ENCODE measurements around the gene S1PR1.
"Not testable (repeated sequence)": the region's sequence is repeated elsewhere in the genome, so short reads cannot be mapped to it uniquely, and the experiment has no call there.

Gene S1PR1

DNA sequence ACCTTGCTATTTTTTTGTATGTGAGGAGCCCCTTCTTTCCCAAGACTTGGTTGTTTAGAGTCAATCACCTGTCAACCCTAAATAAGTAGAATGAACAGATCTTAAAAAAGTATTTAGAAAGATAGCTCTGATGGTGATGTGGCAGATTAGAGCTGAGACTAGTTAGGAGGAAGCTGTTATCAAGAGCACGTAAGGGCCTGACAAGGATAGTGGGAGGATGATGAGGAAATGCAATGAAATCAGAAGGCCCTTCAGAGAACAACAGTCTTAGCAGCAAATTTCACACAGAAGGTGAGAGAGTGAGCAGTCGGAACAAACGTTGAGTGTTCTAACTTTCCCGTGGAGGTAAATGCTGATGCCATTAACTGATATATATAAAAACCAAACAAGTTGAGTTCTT is 15.9 kb upstream of the S1PR1 start:
- no peak for DNase-seq

DNA sequence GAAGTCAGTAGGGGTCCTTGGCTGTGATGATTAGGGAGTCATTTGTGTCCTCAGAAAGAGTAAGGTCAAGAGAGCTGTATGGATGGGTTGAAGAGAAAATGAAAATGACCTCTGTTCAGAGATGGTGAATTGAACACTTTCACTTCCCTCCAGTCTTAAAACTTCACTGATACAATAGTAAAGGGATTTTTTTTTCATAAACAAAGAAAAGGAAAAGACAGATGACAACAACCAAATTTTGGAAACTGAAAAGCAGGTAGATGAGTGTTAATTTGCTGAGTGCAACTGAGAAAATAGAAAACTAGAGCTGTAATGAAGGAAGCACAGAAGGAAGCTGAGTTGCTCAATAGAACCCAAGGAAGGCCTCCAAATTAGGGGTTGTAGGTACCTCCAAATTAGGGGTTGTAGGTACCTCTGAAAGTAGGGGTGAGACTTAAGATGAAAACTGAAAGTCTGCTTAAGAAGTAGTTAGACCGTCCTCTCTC is 14.8 kb upstream of the S1PR1 start:
- no peak for DNase-seq

DNA sequence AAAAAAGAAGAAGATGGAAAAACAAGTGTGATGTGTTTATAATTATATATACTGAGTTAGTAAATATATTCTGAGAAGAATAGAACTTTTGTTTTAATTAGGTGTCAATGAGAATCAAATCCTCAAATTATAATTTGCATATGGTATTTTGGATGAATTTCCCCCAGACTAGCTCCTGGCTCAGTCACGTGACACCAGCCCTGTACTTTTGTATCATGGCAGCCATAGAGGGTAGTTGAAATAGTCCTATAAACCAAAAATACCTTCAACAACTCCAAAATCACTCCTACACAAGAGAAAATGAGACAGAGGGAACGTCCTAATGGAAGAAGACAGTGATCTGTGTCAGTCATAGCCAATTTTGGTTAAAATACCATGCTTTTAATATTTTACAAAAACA is 9.0 kb upstream of the S1PR1 start:
- DNase-seq = no peak

DNA sequence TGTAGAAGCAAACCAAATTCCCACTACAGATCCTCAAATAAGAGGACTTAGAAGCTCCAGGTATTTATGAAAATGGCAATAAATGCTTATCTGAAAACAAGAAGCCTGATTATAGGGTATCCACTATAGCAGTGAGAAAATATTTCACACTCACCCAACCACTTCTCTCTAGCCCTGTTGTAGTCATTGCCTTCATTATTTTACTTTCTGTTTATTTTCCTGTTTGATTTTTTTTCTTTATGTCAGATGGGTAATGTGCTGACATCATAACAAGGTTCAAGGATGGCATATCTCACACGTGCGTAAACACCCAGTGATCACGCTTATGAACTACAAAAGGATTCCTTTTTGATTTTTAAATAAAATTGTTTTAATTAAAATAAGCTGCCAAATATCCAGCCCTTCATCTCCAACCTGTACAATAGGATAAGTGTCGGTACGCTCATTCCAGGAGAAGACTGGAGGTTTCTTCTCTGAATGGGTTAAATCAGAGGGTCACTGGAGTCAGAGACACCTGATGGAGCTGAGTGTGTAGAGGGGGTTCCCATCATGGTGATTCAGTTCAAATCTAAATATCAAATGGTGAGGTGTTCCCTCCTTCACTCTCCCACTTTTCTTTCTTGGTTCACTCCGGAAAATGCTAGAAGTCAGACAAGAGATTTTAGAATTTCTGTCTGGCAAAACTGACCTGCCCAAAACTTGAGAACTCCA is 8.2 kb upstream of the S1PR1 start:
- no peak for DNase-seq

DNA sequence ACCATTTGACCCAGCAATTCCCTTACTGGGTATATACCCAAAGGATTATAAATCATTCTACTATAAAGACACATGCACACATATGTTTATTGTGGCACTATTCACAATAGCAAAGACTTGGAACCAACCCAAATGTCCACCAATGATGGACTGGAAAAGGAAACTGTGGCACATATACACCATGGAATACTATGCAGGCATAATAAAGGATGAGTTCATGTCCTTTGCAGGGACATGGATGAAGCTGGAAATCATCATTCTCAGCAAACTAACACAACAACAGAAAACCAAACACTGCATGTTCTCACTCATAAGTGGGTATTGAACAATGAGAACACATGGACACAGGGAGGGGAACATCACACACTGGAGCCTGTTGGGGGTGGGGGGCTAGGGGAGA is 4.6 kb upstream of the S1PR1 start:
- not testable (repeated sequence) for DNase-seq

DNA sequence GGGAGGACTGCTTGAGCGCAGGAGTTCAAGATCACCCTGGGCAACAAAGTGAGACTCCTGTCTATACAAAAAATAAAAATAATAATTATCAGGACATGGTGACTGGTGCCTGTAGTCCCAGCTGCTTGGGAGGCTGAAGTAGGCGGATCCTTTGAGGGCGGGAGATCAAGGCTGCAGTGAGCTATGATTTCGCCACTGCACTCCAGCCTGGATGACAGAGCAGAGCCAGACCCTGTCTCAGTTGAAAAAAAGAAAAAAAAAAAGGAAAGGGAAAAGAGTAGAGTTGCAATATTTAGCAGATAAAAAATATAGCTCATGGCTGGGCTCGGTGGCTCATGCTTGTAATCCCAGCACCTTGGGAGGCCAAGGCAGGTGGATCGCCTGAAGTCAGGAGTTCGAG is 3.3 kb upstream of the S1PR1 start:
- DNase-seq = no peak

DNA sequence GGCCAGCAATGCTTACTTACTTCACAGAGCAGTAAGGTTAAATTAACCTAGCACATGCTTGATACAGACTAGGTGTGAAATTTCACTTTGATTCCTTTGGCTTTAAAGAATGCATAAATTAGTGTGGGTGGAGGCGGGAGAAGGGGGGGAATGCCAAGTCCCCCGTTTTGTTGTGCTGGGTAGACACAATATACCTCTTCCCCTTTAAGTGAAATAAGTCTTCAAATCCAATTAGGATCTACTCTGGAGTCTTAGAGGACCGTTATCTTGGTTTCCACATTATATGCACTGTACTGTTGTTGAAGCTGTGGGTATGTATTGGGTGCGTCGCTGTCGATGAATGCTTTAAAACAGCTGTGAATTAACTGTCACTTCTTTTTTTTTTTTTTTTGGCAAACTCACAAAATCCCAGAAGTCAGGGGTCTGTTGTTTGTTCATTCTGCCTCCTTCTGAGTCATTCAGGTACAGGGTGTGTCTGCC is 1.6 kb upstream of the S1PR1 start:
- DNase-seq = no peak

DNA sequence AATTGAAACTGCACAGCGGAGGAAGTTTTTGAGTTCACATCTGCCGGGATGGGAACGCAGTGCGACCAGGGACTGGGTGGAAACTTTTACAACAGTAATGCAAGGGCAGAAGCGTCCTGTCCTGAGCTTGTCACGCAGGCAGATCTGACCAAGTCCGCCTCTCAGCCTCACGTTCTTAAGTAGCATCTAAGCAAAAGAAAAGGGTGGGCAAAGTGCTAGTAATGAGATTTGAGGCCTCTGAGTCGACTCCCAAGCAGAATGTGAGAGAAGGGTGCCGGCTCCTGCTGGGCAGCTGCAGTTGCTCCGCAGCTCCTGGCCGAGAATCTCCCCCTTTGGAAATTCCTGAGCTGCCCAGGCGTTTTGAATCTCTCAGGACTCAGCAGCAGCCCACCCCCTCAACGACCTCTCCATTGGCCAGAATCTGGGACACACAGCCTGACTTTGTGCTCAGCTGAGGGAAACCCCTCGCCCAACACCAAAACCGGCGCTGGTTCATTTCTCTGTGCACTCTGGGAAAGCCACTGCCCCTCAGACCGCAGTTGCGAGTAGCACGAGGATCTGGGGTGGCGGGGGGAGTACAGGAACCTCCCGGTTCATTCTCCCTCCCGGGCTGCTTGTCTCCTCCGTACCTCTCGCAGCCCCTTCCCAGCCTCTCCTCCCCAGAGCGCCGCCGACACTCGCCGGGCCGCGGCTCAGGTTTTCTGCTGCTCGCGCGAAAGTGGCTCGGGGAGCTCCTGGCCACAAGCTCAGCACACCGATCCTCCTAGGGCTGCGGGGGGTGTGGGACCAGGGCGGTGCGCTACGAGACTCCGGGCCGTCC is 913 bp upstream of the S1PR1 start:
- DNase-seq = peak; percentile 46

DNA sequence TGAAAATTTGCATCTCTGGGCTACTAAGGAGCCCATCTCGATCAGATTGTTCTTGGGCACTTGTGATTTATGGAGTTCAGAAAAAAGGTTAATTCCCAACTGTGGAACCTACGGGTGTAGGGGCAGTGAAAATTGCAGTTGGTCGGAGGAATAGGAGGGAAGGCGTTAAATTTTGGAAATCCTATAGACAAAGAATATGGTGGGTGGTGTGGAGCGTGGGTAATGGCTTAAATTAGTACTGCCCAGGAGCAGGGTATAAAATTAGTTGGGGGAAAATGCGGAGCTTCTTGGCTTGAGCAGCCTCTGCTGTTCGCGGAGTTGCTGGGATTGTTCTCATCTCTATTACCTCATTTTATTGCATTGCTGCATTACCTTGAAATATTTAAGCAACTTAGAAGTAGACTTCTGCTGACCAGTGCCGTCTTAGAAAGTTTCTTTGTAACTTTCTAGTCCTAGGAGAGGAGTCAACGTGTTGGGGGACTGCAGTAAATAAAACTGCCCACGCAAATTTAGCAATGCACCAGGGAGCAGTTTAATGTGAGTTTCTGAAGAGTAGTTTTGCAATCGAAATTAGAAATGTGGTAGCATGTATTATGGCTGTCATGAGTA is 514 bp downstream of the S1PR1 start:
- no peak for DNase-seq

DNA sequence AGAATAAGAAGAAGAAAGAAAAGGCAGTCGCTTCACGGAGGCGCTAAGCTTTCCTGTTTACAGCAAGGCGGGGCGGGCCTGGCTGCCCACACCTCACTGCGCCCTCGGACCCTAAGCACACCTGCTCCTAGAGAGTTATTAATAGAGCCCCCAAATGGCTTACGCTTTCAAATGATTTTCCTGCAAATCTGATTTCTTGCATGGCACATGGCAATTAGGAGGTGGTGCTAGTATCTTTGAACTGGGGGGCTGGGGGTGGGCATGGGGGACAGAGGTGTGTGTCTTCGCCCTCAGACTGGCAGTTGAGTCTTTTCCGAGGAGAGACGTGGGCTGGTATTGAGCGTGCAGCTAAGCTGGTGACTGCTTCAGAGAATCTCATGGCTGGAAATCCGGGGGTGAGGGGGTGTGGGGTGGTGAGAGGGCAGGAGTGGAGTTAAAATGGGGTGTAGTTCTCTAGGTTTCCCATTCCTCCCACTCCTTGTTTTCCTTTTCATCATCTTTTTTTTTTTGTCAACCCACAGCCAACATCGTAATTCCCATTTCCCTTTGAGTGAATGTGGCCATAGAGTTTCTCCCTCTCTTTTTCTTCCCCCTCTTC is 1.3 kb downstream of the S1PR1 start:
- no peak for DNase-seq

DNA sequence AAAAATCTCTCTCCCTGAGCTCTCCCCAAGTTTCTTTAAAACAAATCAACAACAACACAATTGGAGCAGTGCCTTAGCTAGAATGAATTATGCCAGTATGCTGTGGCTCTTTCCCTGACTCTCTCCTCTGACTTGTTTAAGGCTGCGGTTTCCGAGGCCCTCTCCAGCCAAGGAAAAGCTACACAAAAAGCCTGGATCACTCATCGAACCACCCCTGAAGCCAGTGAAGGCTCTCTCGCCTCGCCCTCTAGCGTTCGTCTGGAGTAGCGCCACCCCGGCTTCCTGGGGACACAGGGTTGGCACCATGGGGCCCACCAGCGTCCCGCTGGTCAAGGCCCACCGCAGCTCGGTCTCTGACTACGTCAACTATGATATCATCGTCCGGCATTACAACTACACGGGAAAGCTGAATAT is 1.9 kb downstream of the S1PR1 start:
- DNase-seq = peak; percentile 44

DNA sequence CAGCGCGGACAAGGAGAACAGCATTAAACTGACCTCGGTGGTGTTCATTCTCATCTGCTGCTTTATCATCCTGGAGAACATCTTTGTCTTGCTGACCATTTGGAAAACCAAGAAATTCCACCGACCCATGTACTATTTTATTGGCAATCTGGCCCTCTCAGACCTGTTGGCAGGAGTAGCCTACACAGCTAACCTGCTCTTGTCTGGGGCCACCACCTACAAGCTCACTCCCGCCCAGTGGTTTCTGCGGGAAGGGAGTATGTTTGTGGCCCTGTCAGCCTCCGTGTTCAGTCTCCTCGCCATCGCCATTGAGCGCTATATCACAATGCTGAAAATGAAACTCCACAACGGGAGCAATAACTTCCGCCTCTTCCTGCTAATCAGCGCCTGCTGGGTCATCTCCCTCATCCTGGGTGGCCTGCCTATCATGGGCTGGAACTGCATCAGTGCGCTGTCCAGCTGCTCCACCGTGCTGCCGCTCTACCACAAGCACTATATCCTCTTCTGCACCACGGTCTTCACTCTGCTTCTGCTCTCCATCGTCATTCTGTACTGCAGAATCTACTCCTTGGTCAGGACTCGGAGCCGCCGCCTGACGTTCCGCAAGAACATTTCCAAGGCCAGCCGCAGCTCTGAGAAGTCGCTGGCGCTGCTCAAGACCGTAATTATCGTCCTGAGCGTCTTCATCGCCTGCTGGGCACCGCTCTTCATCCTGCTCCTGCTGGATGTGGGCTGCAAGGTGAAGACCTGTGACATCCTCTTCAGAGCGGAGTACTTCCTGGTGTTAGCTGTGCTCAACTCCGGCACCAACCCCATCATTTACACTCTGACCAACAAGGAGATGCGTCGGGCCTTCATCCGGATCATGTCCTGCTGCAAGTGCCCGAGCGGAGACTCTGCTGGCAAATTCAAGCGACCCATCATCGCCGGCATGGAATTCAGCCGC is 2.5 kb downstream of the S1PR1 start:
- DNase-seq = no peak

DNA sequence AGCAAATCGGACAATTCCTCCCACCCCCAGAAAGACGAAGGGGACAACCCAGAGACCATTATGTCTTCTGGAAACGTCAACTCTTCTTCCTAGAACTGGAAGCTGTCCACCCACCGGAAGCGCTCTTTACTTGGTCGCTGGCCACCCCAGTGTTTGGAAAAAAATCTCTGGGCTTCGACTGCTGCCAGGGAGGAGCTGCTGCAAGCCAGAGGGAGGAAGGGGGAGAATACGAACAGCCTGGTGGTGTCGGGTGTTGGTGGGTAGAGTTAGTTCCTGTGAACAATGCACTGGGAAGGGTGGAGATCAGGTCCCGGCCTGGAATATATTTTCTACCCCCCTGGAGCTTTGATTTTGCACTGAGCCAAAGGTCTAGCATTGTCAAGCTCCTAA is 3.2 kb downstream of the S1PR1 start:
- DNase-seq = no peak

DNA sequence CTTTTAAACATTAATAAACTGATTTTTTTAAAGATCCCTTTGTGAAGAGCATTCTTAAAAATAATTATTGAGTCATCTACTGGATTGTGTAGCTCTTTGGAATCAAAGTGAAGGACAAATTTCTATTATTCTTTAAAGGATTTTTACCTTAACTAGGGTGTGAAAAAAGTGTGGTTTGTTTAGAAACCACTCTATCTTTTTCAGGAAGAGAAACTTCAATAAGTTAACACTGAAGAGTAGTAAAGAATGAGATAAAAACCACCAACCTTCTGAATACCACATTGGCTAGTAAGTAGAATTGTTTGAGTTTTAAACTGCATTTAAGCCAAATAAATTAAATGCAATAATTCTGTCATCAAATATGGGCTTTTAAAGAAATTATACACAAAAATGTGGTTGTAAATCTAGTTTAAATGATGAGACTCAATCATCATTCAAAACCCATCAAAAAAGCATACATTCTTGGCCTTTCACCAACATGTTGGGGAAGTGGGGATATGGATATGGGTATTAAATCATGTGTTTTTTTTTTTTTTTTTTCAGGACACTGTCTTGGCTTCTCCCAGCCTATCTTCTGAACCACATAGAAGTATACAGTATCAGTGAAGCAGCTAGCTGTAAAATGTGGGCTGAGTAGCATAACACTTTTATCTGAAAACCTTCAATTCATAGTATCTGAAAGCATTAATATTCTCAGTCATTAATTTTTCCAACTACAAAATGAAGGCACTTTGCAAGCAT is 4.8 kb downstream of the S1PR1 start:
- DNase-seq = no peak

DNA sequence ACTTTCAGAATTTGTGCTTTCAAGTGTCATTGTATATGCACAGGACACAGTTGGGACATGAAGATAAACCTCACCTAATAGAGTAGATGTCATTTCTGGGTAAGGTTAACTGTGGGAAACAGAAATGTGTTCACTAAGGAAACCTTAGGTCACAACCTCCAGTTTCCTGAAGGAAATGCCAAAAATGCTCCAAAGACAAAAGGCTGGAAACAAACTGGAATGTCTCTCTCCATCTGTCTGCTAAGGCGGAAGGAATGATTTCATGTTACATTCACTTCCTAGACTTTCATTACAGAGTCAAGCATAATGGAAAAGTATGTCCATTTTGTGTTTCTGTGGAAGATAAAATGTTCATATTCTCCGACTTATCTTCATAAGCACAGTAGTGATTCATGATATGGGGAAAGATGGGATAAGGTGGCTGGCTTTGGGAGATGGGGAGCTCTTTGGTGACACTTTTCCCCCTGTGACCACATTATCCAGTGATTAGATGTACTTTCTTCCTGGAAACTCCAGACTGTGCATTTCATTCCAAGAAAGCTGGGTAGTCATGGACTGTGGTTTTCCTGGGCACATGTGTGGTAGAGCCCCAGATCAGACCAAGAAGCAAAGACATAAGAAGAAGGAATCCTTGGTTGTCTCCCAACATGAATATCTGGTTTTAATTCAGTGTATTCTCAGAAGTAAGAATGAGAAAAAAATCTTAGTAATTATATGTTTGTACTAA is 5.7 kb downstream of the S1PR1 start:
- DNase-seq = no peak

DNA sequence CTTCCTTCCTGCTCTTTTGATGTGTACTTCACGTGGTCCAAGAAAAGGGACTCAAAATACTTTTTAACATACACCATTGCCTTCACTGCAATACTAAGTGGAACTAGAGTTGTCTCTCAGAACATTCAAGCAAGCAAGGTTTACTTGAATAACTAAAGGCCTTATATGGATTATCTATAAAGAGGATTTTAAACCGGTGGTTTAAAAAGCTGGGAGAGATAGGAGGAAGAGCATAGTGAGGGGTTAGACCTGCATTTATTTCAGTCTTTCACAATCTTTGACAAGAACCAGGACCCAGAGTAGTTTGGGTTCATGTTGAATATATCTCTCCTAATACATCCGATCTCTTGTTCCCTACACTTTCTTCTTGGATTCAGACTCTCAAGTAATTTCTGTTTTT is 6.9 kb downstream of the S1PR1 start:
- no peak for DNase-seq

DNA sequence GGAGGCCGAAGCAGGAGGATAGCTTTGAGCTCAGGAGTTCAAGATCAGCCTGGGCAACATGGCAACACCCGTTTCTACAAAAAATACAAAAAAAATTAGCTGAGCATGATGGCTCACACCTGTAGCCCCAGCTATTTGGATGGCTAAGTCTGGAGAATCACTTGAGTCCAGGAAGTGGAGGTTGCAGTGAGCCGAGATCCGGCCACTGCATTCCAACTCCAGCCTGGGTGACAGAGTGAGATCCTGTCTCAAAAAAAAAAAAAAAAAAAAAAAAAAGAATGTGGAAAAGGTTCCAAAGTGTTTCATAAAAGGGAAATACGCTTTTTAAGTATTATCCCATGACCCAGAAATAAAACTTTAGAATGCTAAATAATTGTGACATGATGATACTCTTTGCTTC is 8.0 kb downstream of the S1PR1 start:
- DNase-seq = no peak

DNA sequence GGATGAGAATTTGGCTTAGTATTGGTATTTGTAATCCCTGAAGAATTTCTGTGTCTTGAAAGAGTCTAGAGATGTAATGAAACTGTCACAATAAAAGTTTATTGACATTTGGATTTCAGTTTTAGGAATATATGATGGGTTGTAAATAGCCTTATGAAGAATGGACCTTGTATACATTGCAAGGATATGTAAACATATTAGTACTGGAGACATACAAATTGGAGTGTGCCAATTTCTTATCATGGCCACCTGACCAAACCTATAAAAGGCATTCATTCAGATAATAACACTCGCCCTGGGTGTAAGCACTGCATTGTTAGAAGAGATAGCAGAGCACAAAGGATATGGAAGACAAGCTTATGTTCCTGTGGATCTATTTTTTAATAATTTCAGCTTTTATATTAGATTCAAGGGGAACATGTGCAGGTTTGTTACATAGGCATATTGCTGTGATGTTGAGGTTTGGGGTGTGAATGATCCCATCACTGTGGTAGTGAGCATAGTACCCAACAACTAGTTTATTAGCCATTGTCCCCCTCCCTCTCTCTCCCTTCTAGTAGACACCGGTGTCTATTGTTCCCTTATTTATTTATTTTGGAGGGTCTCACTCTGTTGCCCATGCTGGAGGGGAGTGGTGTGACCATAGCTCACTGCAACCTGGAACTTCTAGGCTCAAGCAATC is 8.6 kb downstream of the S1PR1 start:
- DNase-seq = no peak

DNA sequence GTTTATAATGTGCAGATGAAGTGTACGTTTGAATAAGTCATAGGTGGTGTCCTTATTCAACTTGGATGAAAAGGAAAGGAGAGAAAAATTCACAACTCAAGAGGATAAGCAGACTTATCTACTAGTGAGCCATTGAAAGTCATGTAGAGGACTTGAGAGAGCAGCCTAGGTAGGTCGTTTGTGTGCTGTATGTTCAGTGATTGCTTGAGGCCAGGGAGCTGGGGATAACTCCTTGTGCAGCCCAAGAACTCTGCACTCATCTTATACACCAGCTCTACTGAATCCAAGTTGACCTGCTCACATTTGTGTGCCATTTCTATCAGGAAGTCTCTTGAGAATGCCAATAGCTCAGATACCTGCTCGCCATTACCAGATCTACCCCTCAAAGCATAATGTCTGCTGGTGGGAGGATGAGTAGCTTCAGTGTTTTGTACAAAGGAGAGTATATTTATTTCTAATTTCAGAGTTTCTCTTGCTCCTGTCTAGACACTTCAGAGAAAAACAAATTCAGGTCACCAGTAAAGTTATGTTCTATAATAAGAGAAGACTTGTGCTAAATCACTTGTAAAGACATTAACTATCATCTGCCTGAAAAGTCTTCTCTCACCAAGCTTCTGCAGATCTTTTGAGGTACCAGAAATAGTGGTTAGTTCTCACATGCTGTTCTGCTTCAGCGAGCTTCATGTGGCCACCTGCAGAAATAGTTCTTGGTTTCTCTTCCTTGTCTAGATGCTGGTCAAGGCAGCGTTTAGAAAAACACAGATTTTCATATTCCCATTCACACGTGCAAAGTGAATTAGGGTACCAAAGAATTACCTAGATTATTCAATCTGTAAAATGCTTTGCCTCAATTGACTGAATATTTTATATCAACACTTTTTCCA is 10.8 kb downstream of the S1PR1 start:
- DNase-seq = no peak

All from NCI-H345 (cell line).